ENCODE data around the gene CYP26B1.

The CYP26B1 gene

DNA sequence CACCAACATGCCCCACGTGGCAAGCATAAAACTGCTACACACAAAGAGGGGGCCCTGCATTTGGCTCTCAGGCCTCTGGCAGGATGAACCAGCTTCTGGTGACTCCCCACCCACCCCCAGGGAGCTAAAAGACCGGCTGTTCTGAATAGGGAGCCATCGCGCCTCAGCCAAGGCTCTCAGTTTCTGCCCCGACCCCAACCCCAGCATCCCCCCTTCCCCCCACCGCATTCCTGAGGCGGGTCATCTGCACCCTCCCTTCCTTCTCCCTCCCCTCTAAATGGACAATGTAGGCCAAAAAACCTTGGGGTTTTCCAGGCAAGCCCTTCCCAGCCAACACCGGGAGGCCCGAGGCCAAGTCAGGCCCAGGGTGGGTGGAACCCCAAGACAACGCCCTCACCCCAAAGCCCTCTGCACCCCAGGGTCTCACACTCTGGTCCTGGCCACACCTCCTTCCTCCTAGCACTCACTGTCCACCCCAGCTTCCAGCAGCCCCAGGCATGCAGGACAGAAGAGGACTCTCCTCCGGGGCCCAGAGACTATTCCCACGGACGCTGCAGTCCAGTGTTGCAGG lies 5.7 kb downstream of the CYP26B1 start:
- no peak for DNase-seq (ENCODE audit: low read depth, low spot score)

- no peak for DNase-seq (ENCODE audit: low read depth, low spot score)
Measured at GRCh38 chr2:72141032-72141645, 6.5 kb downstream of the CYP26B1 start.

GRCh38 chr2:72140621-72140960 lies 7.1 kb downstream of the CYP26B1 start:
- no peak for DNase-seq (ENCODE audit: low read depth, low spot score)

- DNase-seq (ENCODE audit: low read depth, low spot score): no peak
Measured at GRCh38 chr2:72139874-72140620, 7.6 kb downstream of the CYP26B1 start.

- no peak for DNase-seq (ENCODE audit: low read depth, low spot score)
Measured at GRCh38 chr2:72139471-72139873, 8.2 kb downstream of the CYP26B1 start.

DNA sequence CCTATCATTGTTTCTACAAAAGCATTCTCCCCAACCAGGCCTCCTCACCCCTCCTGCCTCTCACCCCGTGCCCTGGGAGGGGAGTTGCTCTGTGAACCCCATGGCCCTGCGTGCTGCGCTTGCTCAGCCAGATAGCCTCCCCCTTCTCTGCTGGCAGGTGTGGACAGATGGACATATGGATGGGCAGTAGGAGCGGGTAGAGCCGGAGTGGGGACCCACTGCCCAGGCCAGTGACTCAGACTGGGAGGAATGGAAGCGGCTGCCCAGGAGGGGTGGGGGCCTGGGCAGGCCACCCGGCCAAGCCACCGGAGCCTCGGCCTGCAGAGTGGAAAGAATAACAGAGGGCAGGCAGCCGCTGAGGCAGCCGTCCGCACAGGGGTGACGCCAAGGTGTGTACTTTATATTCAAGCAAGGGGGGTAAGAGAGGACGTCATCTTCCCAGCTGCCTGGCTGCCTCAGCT lies 8.7 kb downstream of the CYP26B1 start:
- DNase-seq (ENCODE audit: low read depth, low spot score): peak; percentile 91

- peak; percentile 55 for DNase-seq (ENCODE audit: low read depth, low spot score)
Measured at GRCh38 chr2:72138011-72138881, 9.4 kb downstream of the CYP26B1 start.

GRCh38 chr2:72137498-72138010 lies 10.1 kb downstream of the CYP26B1 start:
- DNase-seq (ENCODE audit: low read depth, low spot score): peak; percentile 69

GRCh38 chr2:72136933-72137497 lies 10.6 kb downstream of the CYP26B1 start:
- no peak for DNase-seq (ENCODE audit: low read depth, low spot score)

GRCh38 chr2:72136331-72136730 lies 11.3 kb downstream of the CYP26B1 start:
- DNase-seq (ENCODE audit: low read depth, low spot score): peak; percentile 84

DNA sequence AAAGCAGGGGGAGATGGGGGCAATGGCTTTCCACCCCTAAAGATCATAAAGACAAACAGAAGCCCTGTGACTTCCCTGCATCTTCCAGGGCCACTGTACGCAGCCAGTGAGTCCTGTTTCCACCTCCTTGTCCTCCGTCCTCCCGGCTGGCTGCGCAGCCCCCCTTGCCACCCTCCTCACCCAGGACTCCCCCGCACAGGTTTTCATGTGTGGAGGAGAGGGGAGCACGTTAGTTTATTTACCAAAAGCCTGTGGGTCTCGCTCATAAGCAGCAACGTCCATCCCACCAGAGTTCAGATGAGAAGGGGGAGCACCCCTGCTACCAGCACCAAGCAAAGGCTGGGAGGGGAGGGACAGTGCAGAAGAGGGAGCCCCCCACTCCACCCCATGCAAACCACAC lies 11.7 kb downstream of the CYP26B1 start:
- DNase-seq (ENCODE audit: low read depth, low spot score): no peak

GRCh38 chr2:72134997-72135800 lies 12.5 kb downstream of the CYP26B1 start:
- DNase-seq (ENCODE audit: low read depth, low spot score): no peak

GRCh38 chr2:72134408-72134996 lies 13.2 kb downstream of the CYP26B1 start:
- DNase-seq (ENCODE audit: low read depth, low spot score): no peak

GRCh38 chr2:72133721-72134407 lies 13.8 kb downstream of the CYP26B1 start:
- no peak for DNase-seq (ENCODE audit: low read depth, low spot score)

DNA sequence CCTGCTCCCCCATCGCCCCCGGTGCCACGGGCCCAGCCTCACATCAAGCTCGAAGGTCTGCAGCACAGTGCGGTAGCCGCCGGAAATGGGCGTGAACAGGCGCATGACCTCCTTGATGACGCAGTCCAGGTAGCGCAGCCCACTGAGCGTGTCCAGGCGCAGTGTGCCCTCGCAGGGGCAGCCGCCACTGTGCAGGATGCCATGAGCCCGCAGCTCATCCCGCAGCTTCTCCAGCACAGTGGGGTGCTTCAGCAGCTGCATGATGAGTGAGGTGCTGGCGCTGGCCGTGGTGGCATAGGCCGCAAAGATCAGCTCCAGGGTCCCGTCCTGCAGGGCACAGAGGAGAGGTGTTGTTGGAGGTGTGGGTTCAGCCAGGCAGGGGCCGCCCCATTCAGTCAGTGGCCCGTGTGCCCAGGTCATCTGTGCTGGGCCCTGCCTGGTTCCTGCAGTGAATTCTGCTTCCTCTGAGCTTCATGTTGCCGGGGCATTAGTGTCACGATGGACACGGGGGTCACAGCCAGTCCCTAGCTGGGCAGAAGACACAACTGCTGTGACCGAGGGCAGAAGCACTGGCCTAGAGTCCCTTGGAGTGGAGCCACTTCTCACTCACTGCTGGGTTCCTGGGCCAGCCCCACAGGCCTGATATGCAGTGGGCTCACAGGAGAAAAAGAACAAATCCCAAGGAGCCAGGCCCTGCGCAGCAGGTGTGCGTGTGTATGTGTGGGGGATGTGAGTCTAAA lies 14.5 kb downstream of the CYP26B1 start:
- DNase-seq (ENCODE audit: low read depth, low spot score): no peak

DNA sequence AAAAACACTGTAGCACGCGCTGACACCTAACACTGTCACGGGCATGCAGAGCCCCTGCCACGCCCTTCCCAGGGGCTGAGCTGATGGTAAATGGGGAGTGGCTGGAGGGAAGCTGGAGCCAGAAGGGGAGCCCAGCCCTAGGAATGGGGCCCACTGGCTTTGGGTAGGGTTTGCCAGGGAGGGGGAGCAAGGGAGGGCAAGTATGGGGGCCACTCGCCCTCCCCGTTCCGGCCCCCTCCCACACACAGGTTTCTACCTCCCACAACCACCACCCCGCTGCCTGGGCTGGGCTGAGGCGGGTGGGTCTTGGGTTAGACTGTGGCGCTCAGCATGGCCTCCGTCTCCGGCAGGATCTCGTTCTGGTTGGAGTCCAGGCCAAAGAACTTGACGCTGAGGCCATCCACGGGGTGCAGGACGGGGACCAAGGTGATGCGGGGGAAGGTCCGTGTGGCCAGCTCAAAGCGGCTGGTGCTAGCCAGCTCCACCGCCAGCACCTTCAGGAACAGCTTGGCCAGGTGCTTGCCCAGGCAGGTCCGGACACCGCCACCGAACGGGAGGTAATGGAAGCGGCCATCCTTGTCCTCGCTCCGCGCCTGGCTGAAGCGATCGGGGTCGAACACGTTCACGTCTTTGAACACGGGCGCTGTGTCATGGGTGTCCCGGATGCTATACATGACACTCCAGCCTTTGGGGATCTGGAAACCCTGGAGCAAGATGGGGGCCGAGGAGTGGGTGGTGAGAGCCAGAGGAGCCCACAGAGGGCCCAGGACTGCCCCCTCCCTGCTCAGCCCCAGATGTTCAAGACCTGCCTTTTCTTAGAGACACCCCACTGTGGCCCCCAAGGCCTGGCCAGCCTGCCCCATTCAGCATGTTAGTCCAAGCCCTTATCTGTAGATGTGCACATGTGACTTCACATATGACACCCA lies 15.5 kb downstream of the CYP26B1 start:
- no peak for DNase-seq (ENCODE audit: low read depth, low spot score)

- no peak for DNase-seq (ENCODE audit: low read depth, low spot score)
Measured at GRCh38 chr2:72131371-72131891, 16.2 kb downstream of the CYP26B1 start.
